CD4-positive, alpha-beta T cell treated with Interleukin-15 for 4 hours (primary cell): Measurements from ENCODE around the gene SOX10.

Experiments used
- DNase-seq: peaks from one replicate; pipeline ENCODE4 v3.0.0-alpha.2; 2020; ENCODE audit warnings: low spot score

Gene SOX10

DNA sequence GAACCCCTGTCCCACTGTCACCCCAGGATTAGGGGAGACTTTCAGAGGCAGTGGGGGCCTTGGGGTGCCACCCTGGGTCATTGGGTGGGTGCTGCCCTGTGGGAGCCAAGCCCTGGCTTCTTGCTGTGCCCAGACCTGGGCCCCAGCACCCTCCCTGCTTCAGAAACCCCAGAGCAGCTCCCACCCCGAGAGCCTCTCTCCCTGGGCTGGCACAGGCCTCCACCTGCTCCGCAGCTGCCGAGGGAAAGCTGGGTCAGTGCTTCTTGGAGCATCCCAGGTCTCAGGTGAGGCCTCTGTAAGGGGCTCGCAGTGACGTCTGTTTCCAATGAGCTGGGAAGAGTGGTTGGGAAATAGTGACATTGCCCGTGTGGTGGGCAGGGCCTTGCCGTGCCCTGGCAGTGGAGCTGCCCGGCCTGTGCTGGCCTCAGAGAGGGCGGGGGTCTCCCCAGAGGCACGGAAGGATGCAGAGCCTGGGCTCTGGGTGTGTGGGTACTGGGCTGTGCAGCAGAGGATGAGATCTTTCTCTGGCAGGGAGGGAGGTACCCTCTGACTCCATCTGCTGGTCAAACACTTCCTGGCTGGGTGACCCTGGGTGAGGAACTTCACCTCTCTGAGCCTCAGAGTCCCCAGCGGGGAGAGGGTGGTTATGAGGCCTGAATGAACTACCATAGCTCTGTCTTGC lies 53.9 kb downstream of the SOX10 start:
- DNase-seq = no peak

GRCh38 chr22:37929390-37929789 lies 55.0 kb downstream of the SOX10 start:
- no peak for DNase-seq

DNA sequence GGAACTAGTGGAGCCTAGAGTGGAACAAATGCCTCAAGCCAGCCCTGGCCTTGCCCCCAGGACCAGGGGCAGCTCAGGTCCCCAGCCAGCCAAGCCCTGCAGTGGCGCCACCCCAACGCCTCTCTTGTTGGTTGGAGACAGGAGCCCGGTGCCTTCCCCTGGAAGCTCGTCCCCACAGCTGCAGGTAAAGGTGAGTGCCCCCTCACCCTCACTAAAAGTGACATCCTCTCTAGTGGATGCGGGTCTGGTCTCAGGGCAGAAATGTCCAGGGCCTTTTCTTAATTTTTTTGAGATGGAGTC lies 56.8 kb downstream of the SOX10 start:
- DNase-seq = no peak

DNA sequence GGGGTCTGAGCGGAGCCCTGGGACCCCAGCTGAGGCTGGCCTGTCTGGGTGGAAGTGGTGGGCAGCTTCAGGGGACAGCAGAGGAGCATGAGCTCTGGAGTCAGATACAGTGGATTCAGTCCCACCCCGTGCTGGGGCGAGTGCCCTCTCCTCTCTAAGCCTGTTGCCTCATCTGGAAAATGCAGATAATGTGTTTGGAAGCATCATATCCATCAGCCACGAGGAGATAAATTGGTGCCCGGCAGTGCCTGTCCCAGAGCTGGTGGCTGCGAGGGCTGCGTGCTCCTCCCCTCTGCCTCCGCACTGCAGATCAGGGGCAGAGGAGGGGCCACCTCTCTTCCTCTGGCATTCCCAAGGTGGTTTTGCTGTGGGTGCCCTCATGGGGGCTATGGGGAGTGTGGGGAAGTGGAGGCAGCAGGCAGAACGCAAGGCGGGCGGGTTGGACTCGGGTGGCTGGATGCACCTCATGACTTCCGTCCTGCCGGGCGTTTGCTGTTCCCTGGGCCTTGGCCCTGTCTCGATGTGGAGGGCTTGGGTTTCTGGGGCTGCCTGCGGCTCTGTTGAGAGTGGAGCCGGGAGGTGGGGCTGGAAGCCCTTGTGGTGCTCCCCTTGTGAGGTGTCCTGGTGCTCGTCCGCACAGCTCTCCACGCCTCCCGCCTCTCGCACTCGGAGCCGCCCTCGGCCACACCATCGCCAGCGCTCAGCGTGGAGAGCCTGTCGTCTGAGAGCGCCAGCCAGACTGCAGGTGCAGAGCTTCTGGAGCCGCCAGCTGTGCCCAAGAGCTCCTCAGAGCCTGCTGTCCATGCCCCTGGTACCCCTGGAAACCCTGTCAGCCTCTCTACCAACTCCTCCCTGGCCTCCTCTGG lies 57.4 kb downstream of the SOX10 start:
- no peak for DNase-seq

DNA sequence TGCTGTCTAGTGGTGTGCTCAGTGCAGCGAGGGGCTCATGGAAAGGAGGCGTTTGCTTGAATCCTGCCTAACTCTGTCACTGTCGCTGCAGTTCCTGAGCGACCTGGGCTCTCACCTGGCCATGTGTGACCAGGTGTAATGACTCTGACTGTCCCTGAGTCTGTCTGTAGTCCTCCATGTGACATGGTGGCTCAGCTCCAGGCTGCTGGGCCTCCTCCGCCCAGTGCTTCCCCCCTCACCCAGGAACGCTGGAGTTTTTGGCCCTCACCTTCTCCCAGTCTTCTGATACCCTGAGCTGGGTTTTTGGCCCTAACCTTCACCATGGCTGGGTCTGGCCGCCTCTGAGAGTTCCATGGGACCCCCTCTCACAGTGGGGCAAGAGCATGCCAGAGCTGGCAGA lies 58.0 kb downstream of the SOX10 start:
- no peak for DNase-seq

- no peak for DNase-seq
These were observed 58.6 kb downstream of the SOX10 start for GRCh38 chr22:37925767-37926166.

GRCh38 chr22:37925330-37925729 lies 59.0 kb downstream of the SOX10 start:
- DNase-seq = no peak

GRCh38 chr22:37924386-37925065 lies 59.8 kb downstream of the SOX10 start:
- no peak for DNase-seq

DNA sequence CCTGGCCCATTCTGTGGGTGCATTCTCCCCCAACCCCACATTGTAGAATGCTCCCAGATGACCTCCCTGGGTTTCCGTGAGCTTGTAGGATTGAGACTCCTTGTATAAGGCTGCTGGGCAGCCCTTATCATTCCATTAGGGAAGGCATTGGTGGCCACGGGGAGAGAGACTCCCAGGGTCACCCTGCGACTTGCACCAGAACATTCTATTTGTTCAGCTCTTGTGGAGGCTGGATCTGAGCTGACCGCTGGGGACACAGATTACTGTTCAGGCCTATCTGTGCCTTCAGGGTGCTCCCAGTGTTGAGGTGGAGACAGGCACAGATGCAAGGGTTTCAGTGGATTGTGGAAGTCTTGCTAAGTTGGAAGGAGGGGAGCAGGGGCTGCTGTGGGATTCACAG lies 60.4 kb downstream of the SOX10 start:
- no peak for DNase-seq
